ENCODE data around the gene GAPDHS.

Gene GAPDHS

DNA sequence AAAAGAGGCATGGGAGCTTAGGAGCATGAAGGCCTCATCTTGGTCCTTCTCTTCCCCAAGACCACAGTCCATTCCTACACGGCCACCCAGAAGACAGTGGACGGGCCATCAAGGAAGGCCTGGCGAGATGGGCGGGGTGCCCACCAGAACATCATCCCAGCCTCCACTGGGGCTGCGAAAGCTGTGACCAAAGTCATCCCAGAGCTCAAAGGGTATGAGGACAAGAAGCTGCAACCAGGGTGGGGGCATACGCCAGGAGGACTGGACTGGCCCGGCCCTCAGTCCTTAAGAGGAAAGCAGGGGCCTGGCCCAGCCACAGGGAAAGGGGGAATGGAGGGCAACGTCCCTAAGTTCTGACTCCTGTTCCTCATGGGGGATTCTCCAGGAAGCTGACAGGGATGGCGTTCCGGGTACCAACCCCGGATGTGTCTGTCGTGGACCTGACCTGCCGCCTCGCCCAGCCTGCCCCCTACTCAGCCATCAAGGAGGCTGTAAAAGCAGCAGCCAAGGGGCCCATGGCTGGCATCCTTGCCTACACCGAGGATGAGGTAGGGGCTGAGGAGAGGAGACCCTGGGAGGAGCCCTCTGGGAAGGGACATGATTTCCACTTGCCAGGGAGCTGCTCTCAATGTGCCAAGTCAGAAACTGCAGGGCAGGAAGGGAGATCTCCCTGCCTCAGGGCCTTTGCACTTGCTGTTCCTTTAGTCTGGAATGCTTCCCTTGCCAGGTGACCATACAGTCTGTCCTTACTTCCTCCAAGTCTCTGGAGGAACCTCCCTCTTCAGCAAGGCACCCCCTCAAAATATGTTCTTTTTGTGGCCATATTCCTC lies 10.2 kb downstream of the GAPDHS start:
- no peaks in the 10 kb centered on the region for H3K27me3 Mint-ChIP-seq (ENCODE audit: low read depth, poor library complexity)
- peak overlapping the region; percentile 32 for H3K4me3 Mint-ChIP-seq
- H3K27ac Mint-ChIP-seq: no peak overlapping the region
- peaks cover 27% of the 10 kb centered on the region for H3K4me1 Mint-ChIP-seq
- no peak for DNase-seq
- no peaks in the 10 kb centered on the region for H3K9me3 Mint-ChIP-seq
- peaks cover 6% of the 10 kb centered on the region for H3K36me3 Mint-ChIP-seq (ENCODE audit: low read depth)
- TF ChIP-seq, protein P1, sequence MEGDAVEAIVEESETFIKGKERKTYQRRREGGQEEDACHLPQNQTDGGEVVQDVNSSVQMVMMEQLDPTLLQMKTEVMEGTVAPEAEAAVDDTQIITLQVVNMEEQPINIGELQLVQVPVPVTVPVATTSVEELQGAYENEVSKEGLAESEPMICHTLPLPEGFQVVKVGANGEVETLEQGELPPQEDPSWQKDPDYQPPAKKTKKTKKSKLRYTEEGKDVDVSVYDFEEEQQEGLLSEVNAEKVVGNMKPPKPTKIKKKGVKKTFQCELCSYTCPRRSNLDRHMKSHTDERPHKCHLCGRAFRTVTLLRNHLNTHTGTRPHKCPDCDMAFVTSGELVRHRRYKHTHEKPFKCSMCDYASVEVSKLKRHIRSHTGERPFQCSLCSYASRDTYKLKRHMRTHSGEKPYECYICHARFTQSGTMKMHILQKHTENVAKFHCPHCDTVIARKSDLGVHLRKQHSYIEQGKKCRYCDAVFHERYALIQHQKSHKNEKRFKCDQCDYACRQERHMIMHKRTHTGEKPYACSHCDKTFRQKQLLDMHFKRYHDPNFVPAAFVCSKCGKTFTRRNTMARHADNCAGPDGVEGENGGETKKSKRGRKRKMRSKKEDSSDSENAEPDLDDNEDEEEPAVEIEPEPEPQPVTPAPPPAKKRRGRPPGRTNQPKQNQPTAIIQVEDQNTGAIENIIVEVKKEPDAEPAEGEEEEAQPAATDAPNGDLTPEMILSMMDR (IDR thresholded peaks at IDR 0.05): no peak

DNA sequence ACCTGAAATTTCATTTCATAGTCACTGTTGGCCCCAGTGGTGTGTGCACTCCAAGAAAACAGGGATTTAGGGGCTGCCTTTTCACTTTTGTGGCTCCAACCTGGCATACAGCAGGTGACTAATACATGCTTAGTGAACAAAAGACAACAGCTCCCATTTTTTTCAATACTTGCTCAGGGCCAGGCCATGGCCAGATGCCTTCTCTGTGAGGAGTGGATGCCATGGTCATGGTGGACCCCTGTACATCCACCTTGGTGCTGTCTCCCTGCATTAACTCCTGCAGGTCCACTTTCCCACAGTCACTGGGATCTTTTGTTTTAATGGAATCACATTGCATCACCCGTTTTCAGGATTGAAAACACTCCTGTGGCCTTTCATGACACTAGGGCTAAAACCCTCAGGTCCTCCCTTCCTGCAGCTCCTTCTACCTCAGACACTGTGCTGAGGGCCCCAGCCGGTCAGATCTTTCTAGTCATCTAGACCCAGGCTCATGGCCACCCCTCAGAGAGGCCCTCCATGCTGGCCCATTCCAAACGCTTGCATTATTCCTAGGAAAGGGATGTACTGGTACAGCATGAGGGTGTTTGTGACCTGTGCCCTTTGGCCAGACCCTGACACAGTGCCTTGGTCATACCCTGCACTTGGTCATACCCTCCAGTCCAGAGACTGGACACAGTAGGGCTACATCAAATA lies 11.0 kb downstream of the GAPDHS start:
- Mint-ChIP-seq H3K36me3 (ENCODE audit: low read depth) (peaks cover 6% of the 10 kb centered on the region), H3K4me1 (peaks cover 35% of the 10 kb centered on the region), H3K27me3 (ENCODE audit: low read depth, poor library complexity) (no peaks in the 10 kb centered on the region), H3K4me3 (peak overlapping the region; percentile 95), H3K9me3 (no peaks in the 10 kb centered on the region), H3K27ac (peak overlapping the region; percentile 20)
- DNase-seq: no peak
- TF ChIP-seq, protein P1 (IDR thresholded peaks at IDR 0.05): no peak

DNA sequence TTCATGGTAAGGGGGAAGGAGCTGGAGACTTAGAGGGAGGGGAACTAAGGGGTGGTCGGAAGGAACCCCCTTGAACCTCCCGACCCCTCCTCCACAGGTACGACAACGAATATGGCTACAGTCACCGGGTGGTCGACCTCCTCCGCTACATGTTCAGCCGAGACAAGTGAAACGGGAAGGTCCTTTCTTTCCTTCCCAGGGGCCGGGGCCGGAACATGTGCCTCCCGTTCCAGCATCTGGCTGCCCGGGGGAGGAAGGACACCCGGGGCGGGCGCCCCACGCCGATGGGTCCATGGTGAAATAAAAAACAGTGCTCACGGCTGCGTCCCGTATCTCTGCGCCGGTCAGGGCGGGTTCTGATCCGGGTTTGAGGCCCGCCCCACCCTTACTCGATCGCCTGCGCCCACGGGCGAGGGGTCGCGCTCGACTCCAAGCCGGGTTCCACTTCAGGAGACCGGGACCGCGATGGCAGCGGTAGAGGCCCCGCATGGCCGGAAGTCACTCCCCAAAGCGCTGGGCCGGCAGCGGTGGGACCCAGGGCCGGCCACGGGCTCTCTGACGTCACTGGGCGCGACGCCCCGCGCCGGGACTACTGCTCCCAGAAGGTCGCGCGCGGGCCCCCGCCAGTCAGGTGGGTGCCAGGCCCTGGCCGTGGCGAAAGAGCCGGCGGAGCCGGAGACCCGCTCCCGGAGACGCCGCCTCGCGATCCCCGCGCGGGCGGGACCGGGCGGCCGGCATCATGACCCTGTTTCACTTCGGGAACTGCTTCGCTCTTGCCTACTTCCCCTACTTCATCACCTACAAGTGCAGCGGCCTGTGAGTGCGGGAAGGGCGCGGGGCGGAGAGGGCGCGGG lies 12.0 kb downstream of the GAPDHS start, which contains the start of gene TMEM147:
TMEM147 (plus strand) TSS at position 626 of the 854 bp plus-strand sequence; CDS start at position 740, 114 bp downstream.
- Mint-ChIP-seq H3K27ac (peak within 1 kb of the TSS; percentile 73), H3K36me3 (ENCODE audit: low read depth) (peaks cover 4% of the 10 kb centered on the region), H3K4me3 (peak within 1 kb of the TSS; percentile 95), H3K4me1 (peaks cover 37% of the 10 kb centered on the region), H3K9me3 (no peaks in the 10 kb centered on the region), H3K27me3 (ENCODE audit: low read depth, poor library complexity) (no peaks in the 10 kb centered on the region)
- TF ChIP-seq, protein P1 (IDR thresholded peaks at IDR 0.05): no peak
- peak; percentile 91 for DNase-seq

DNA sequence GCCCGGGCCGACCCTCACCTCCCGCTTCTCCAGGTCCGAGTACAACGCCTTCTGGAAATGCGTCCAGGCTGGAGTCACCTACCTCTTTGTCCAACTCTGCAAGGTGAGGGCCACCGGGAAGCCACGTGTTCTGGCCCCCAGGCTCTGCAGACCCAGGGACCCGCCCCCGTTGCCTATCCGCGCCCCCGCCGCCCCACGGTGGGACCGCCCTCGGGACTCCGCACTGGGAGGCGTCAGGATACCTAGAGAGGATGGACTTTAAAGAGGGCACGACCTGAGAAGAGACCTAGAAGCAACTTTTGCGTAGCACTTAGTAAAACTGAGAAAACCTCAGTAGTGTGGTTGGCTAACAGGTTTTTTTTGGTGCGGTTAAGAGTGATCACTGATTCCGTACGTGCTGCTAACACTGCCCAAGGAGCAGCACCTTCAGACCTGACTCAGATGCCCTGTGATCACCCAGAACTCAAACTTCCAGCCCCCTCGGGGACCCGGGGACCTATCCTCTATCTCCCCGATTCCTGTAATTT lies 12.7 kb downstream of the GAPDHS start:
- H3K4me3 Mint-ChIP-seq: peak overlapping the region; percentile 90
- peaks cover 3% of the 10 kb centered on the region for H3K36me3 Mint-ChIP-seq (ENCODE audit: low read depth)
- DNase-seq: peak; percentile 59
- TF ChIP-seq, protein P1 (IDR thresholded peaks at IDR 0.05): no peak
- H3K9me3 Mint-ChIP-seq: no peaks in the 10 kb centered on the region
- peaks cover 37% of the 10 kb centered on the region for H3K4me1 Mint-ChIP-seq
- peaks cover 1% of the 10 kb centered on the region for H3K27me3 Mint-ChIP-seq (ENCODE audit: low read depth, poor library complexity)
- peak overlapping the region; percentile 73 for H3K27ac Mint-ChIP-seq

DNA sequence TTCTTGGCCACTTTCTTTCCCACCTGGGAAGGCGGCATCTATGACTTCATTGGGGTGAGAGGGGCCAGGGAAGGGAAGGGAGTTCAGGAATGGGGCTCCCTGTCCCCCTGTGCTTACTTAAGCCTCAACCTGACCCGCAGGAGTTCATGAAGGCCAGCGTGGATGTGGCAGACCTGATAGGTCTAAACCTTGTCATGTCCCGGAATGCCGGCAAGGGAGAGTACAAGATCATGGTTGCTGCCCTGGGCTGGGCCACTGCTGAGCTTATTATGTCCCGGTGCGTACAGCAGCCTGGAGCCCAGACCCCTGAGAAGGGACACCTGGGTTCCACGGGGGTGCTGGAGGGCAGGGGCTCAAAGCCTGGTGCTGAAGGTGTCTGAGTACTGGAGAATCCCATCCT lies 13.3 kb downstream of the GAPDHS start:
- Mint-ChIP-seq H3K27me3 (ENCODE audit: low read depth, poor library complexity) (peaks cover 6% of the 10 kb centered on the region), H3K4me1 (peaks cover 37% of the 10 kb centered on the region), H3K36me3 (ENCODE audit: low read depth) (peaks cover 4% of the 10 kb centered on the region), H3K4me3 (peak overlapping the region; percentile 90), H3K9me3 (no peaks in the 10 kb centered on the region), H3K27ac (peak overlapping the region; percentile 73)
- DNase-seq: no peak
- TF ChIP-seq, protein P1 (IDR thresholded peaks at IDR 0.05): no peak
